ENCODE data around the gene APPL2.

APPL2 gene

GRCh38 chr12:105157606-105158005, 78.4 kb downstream of the APPL2 start:
- DNase-seq (ENCODE audit: low read depth), result no peak
- no peak overlapping the region for H3K4me3 ChIP-seq (ENCODE audit: control insufficient read depth, low read depth, low read length)
- no peak for TF ChIP-seq CTCF (conservative IDR thresholded peaks at IDR 0.05; ENCODE audit: control insufficient read depth, insufficient read depth, low read depth, low read length)

- TF ChIP-seq CTCF (conservative IDR thresholded peaks at IDR 0.05; ENCODE audit: control insufficient read depth, insufficient read depth, low read depth, low read length), result no peak
- H3K4me3 ChIP-seq (ENCODE audit: control insufficient read depth, low read depth, low read length), result no peak overlapping the region
- no peak for DNase-seq (ENCODE audit: low read depth)
Measured at GRCh38 chr12:105156260-105156659, 79.7 kb downstream of the APPL2 start.

- no peak overlapping the region for H3K4me3 ChIP-seq (ENCODE audit: control insufficient read depth, low read depth, low read length)
- DNase-seq (ENCODE audit: low read depth), result no peak
- TF ChIP-seq CTCF (conservative IDR thresholded peaks at IDR 0.05; ENCODE audit: control insufficient read depth, insufficient read depth, low read depth, low read length), result no peak
Measured at GRCh38 chr12:105142259-105142658, 93.7 kb downstream of the APPL2 start.

GRCh38 chr12:105141320-105141922, 94.6 kb downstream of the APPL2 start:
- TF ChIP-seq CTCF (conservative IDR thresholded peaks at IDR 0.05; ENCODE audit: control insufficient read depth, insufficient read depth, low read depth, low read length), result no peak
- no peak for DNase-seq (ENCODE audit: low read depth)
- no peak overlapping the region for H3K4me3 ChIP-seq (ENCODE audit: control insufficient read depth, low read depth, low read length)

GRCh38 chr12:105138248-105138647, 97.7 kb downstream of the APPL2 start:
- H3K4me3 ChIP-seq (ENCODE audit: control insufficient read depth, low read depth, low read length), result no peak overlapping the region
- no peak for TF ChIP-seq CTCF (conservative IDR thresholded peaks at IDR 0.05; ENCODE audit: control insufficient read depth, insufficient read depth, low read depth, low read length)
- no peak for DNase-seq (ENCODE audit: low read depth)
